Mammary epithelial cell (primary cell): Measurements from ENCODE around the gene SPTB.

ENCODE experiments used
- EZH2 ChIP-seq: IDR thresholded peaks from 2 replicates; pipeline ENCODE4 v1.6.1; 2012; ENCODE audit warnings: low read length, inconsistent platforms, borderline replicate concordance
- TF ChIP-seq, protein P1 (sequence below), 2 donors: IDR thresholded peaks in 1 of 2; conservative IDR thresholded peaks in 1 of 2; 2 replicates each; pipeline ENCODE4 v1.5.1; 2011 to 2012; ENCODE audit warnings: inconsistent platforms in 2 of 2, low read length in 2 of 2, mild to moderate bottlenecking in 2 of 2, control low read depth in 1 of 2, low read depth in 1 of 2; ENCODE audit not compliant: insufficient read depth in 1 of 2; ENCODE audit errors: extremely low read depth in 1 of 2

DNA sequence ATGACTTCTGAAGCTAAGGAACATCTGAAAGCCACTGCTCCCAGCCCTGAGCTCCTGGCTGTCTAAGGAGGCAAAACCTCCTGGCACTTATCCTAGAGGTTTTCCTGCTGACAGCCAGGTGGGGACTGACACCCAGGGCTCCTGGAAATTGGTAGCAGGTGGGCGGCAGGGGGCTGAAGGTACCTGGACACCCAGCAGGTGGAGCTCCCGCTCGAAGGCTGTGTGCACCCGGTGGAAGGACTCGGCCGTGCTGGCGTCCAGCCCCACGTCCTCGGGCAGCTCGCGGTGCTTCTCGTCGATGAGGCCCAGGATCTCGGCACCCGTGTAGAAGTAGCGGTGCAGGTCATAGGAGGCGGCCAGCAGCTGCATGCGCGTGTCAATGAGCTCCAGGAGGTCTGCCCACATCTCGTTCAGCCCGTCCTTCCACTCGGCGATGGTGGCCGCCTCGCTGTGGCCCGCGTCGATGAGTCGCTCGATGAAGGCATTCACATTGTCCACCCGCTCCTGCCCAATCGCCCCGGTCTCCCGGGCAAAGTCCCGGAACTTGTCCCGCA lies 107.2 kb downstream of the SPTB start:
- TF ChIP-seq, protein P1, sequence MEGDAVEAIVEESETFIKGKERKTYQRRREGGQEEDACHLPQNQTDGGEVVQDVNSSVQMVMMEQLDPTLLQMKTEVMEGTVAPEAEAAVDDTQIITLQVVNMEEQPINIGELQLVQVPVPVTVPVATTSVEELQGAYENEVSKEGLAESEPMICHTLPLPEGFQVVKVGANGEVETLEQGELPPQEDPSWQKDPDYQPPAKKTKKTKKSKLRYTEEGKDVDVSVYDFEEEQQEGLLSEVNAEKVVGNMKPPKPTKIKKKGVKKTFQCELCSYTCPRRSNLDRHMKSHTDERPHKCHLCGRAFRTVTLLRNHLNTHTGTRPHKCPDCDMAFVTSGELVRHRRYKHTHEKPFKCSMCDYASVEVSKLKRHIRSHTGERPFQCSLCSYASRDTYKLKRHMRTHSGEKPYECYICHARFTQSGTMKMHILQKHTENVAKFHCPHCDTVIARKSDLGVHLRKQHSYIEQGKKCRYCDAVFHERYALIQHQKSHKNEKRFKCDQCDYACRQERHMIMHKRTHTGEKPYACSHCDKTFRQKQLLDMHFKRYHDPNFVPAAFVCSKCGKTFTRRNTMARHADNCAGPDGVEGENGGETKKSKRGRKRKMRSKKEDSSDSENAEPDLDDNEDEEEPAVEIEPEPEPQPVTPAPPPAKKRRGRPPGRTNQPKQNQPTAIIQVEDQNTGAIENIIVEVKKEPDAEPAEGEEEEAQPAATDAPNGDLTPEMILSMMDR (conservative IDR thresholded peaks at IDR 0.05 in 1 of 2, IDR thresholded peaks at IDR 0.05 in 1 of 2; ENCODE audit: extremely low read depth in 1 of 2, insufficient read depth in 1 of 2, low read depth in 1 of 2, low read length in 2 of 2) = peak; percentile 13 to 30
- TF ChIP-seq EZH2 = no peak
